GM21717 (cell line): Measurements from ENCODE around the gene CANT1.
"Not testable (repeated sequence)": the region's sequence is repeated elsewhere in the genome, so short reads cannot be mapped to it uniquely, and the experiment has no call there.

Experiments used
- ATAC-seq: cut with Tn5 transposase; IDR thresholded peaks from one replicate; pipeline ENCODE4 v1.9.1; 2021; ENCODE audit warnings: mild to moderate bottlenecking, moderate library complexity; ENCODE audit not compliant: unreplicated experiment

CANT1 gene

DNA sequence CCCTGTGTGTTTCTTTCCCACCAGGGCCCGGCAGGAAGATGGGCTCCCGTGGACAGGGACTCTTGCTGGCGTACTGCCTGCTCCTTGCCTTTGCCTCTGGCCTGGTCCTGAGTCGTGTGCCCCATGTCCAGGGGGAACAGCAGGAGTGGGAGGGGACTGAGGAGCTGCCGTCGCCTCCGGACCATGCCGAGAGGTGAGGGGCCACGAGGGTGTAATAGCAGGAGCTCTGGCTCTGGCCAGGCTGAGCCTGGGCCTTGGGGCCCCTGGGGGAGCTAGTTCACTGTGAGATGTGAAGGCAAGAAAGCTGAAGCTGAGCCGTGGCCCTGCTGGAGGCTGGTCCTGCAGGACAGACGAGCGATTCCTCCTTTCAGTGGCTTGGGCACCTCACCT is 34.4 kb upstream of the CANT1 start:
- no peak for ATAC-seq

DNA sequence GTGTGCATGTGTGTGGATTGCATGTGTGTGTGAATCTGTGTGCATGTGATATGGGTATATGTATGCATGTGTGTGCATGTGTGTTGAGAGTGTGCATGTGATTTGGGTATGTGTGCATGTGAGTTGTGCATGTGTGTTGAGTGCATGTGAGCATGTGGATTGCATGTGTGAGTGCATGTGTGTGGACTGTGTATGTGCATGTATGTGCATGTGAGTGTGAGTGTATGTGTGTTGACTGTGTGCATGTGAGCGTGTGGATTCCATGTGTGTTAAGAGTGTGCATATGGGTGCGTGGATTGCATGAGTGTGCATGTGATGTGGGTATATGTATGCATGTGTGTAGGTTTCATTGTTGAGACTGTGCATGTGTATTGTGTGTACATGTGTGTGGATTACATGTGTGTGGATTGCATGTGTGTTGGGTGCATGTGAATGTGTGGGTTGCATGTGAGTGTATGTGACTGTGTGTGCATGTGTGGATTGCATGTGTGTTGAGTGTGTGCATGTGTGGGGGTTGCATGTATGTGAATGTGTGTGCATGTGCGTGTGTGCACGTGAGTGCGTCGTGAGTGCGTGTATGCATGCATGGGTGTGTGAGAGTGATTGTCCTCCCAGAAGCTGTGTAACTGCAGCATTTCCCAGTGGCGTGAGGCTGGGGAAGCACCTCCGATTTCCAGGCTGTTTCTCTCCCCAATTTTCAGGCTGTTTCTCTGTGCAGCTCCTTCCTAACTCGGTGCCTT is 33.8 kb upstream of the CANT1 start:
- ATAC-seq: no peak

DNA sequence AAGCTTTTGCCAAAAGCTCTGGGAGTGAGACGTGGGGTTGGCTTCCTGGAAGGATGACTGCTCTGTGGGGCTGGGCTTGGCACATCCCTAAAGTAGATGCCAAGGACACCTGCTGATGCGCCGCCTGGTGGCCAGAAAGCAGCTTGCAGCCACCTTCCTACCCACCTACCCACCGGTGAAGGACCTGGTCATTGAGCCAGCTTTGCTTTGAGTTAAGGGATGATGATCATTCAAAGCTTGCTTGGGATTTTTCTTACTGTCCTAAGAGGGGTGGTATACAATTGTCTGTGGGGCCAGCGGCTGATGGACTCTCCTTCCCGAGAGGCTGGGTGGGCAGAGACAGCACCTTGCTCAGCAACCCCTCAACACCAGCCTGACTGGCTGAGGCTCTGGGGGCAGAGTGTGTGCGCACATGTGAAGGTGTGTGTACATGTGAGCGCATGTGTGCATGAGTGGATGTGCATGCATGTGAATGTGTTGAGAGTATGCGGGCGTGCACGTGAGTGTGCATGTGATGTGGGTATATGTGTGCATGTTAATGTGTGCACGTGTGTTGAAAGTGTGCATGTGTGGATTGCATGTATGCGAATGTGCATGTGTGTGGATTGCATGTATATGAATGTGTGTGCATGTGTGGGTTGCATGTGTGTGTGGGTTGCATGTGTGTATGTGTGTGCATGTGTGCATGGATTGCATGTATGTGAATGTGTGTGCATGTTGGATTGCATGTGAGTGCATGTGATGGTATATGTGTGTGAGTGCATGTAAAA is 33.0 kb upstream of the CANT1 start:
- no peak for ATAC-seq

DNA sequence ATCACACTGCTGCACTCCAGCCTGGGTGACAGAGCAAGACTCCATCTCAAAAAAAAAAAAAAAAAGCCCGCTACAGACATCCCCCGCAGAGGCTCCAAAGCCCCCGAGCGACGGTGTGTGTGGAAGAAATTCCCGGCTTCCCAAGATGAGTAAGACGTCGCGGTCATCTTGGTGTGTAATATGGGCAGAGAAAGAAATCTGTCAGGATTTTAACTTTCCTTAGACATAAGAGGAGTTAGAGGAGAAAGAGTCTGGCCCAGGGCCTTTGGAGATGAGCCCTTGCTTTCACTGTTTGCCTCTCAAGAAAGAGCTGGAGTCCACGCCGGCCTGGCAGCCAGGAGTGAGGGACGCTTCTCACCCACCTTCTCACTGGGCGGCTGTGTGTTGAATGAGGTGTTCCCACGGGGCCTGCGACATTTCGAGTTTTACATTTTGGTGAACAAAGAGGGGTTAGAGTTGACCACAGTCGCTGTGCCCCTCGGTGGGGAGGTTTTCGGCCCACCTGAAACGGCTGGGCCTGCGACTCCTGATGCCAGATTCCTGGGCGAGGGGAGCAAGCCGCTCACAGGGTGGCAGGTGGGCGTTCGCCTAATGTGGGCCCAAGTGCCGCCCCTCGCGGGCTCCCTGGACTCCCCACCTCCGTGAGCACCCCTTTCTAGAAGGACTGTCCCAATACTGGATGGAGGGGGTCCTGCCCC is 32.3 kb upstream of the CANT1 start:
- no peak for ATAC-seq

DNA sequence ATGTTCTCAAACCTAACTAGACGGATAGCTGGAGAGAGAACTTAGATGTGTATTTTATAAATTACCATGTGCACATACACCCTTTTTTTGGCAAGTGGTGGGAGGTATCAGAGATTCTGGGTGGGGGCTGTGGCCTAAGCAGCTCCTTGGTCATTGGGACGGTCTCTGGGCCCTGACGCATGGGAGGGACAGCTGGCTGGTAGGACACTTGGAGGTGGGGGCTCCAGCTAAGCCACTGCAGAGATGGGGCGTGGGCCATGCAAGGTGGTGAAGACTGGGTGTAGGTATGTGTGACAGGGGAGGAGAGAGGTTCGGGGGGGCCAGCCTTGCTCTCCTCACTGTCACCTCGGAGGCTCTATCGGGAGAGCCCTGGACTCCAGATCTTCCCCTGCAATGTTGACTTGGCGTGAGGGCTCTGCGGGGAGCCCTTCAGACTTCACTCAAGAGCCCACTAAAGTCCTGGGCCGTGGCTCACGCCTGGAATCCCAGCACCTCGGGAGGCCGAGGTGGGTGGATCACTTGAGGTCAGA is 31.5 kb upstream of the CANT1 start:
- no peak for ATAC-seq

DNA sequence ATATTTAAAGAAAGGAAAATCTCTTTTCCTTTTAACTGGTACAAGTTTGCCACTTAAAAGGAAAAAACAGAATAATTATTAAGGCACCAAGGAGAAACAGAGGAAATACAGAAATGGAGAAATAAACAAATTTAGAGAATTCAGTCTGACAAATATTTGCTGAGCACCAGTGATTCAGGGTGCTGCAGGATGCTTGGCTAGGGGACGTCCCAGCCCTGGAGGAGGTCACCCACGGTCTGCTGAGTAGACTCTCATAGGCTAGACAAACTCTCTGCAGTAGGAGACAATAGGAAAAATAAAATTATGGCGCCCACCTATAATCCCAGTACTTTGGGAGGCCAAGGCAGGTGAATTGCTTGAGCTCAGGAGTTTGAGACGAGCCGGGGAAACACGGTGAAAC is 30.3 kb upstream of the CANT1 start:
- ATAC-seq: no peak

DNA sequence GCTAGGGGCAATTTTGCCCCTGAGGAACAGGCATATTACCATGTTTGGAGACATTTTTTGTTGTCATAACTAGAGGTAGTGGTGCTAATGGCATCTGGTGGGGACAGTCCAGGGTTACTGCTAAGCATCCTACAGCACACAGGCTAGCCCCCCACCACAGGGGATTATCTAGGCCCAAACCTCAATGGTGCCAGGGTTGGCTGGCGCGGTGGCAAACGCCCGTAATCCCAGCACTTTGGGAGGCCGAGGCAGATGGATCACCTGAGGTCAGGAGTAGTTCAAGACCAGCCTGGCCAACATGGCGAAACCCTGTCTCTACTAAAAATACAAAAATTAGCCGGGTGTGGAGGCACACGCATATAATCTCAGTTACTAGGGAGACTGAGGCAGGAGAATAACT is 29.6 kb upstream of the CANT1 start:
- no peak for ATAC-seq

DNA sequence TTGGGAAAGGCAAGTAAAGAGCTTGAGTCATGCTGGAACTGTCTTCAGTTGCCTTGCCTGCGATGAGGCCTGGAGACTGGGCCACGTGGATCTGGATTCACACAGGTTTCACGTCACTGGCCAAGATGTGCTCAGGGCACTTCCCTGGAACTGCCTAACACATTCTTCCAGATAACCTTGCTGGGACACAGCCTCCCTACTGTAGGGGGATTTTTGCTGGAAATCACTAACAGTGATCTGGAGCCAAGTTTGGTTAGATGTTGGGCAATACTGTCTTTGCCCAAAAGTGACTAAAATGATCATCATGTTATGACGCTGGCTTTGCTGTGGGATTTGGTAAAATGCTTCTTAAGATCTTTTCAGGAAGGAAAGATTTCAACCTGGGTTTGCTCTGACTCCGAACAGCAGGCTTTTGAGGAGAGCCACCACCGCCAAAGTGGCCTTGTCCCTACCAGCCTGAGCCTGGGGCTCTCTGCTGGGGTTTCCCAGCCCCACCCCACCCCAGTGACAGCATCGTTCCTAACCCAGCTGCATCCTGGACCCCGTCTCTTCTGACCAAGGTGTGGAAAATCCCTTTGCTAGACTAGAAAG is 29.1 kb upstream of the CANT1 start:
- ATAC-seq: no peak

DNA sequence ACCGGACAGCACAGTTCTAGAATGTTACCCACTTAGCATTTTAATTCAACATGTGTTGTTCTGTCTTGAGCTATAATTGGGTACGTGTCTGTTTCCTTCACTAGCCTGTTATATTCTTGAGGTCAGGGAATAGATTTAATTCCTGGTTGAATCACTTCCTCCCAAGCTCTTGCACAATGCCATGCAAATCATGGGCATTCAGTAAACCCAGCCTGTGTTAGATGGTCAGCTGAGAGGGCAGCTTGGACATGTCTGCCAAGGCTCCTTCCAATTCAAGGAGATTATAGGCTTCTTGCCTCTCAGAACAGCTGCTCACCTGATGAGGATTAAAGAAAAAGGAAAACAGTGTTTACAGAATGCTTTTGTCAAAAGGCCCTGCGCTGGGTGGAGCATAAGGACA is 27.0 kb upstream of the CANT1 start:
- ATAC-seq: no peak

DNA sequence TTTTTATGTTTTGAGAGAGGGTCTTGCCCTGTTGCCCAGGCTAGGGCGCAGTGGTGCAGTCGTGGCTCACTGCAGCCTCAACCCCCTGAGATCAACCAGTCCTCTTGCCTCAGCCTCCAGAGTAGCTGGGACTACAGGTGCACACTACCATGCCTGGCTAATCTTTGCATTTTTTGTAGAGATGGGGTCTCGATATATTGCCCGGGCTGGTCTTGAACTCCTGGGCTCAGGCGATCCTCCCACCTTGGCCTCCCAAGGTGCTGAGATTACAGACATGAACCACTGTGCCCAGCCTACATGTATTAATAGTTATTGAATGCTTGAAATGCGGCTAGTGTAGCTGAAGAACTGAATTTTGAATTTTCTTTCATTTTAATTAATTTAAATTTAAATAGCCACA is 26.6 kb upstream of the CANT1 start:
- ATAC-seq: no peak

DNA sequence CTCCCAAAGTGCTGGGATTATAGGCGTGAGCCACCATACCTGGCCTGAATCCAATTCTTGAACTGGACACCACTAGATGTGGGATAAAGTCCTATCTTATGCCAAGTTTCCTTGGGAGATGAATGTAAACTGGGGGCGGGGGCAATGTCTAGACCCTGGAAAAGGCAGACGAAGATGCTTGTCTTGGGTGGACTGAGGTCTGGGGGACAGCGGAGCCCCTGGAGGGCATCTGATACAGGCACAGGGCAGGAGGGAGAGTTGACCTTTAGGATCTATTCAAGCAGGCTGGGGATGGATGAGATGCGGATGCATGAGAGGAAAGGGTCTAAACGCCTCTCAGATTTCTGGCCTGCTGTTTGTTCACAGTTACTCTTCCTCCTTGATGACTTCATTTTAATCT is 26.1 kb upstream of the CANT1 start:
- ATAC-seq: no peak

DNA sequence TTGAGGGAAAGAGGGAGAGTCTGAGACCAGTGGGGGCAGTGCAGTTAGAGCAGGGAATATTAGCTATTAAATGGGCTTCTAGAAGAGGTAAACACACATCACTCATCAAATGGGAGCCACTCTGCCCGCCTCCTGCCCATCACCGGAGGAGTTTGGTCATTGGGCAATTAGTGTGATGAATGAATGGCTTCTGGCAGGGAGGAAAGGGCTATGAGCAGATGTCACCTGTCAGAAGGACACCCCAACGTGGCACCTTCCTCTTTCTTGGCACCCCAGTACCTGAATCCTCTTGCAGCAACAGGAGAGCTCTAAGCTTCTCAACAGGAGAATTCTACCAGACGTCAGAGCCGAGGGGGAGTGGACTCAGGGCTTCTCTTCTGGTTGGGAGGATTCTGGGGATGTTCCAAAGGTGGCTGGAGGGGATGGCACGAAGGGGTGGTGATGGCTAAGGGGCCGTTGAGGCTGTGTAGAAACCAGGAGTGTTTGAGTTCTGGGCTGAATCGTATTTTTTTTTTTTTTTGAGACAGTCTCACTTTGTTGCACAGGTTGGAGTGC is 25.4 kb upstream of the CANT1 start:
- ATAC-seq: no peak

DNA sequence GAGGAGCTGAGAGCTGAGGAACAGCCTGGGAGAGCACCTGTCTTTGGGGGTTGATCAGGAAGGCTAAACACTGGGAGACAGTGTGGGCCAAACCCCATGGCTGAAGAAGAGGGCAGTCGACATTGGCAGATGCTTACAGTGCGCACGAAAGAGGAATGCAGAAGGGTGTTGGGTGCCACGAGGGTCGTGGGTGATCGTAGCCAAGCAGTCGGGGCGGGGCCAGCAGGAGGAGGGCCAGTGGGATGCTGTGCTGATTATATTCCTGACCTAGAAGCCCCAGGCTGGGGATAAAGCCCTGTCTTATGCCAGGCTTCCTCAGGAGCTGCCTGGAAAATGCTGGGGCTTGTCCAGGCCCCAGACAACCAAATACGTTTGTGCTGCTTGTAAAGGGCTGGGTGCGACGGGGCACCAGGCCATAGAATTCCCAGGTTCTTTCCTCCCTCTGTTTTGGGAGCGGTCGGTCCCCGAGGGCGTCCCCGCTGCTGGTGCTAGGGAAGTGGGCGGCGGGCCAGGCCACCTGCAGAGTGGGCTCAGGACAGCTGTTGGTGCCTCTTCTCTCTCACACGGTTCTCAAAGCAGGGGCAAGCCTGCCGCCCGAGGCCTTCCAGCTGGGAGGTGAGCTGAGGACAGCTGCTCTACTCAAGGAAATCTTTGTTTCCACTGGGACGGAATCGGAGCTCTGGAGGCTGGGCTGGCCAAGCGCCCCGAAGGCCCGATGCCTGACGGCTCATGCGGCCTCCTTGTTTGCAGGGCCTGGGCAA is 24.4 kb upstream of the CANT1 start:
- no peak for ATAC-seq

DNA sequence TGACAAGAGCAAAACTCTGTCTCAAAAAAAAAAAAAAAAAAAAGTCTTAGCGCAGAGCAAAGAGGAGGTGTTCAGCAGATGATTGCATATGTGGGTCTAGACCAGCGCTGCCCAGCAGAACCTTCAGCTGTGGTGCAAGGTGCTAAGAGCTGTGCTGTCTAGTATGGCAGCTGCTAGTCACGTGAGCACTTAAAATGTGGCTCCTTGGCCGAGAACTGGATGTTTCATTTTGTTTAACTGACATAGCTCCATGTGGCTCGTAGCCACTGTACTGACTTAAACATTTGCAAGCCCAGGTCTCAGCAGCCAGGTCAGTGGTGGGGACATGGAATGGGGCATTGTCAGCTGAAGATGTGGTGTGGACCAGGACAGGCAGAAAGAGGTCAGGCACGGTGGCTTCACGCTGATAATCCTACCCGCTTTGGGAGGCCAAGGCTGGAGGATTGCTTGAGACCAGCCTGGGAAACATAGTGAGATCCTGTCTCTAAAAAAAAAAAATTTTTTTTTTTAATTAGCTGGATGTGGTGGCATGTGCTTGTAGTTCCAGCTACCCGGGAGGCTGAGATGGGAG is 23.6 kb upstream of the CANT1 start:
- ATAC-seq: no peak

DNA sequence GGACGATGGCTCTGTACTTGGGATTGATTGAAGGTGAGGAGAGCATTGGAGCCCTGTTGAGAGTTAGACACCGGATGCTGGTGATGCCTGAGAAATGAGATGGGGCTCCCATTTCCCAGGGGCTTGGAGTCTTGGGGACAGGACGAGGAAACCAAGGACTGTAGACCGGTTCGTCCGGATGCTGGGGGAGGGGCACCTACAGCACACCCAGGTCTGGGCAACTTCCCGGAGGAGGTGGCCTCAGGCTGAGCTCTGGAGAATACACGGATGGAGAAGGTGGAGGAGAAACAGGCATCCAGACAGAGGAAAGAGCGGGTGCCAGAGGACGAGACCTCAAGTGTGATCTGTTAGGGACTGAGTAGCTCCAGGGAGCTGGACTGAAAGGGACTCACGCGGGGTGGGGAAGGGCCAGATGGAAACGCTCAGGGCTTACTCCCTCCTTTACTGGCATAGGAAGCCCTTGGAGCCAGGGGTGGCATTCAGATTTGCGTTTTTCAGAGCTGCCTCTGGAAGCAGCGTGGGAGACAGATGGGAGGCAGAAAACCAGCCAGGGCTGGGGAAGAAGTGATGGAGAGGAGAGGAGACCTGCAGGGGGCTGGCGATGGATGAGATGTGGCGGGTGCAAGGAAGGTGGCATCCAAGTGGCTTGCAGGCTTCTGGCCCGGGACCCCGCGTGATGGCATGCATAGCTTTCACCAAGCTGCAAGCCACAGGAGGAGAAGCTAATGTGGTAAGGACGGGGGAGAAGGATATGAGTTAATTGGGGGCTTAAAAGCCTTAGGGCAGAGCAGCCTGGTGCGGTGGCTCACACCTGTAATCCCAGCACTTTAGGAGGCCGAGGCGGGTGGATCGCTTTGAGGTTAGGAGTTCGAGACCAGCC is 22.7 kb upstream of the CANT1 start:
- ATAC-seq: no peak

DNA sequence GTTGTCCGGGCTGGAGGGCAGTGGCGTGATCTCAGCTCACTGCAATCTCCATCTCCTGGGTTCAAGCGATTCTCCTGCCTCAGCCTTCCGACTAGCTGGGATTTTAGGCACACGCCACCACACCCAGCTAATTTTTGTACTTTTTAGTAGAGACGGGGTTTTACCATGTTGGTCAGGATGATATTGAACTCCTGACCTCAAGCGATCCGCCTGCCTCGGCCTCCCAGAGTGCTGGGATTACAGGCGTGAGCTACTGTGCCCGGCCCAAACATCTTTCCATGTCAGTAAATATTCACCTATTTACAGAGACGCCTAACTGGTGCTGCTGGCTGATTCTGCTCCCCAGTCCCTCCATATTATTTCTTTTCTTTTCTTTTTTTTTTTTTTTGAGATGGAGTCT is 21.1 kb upstream of the CANT1 start:
- ATAC-seq: not testable (repeated sequence)

DNA sequence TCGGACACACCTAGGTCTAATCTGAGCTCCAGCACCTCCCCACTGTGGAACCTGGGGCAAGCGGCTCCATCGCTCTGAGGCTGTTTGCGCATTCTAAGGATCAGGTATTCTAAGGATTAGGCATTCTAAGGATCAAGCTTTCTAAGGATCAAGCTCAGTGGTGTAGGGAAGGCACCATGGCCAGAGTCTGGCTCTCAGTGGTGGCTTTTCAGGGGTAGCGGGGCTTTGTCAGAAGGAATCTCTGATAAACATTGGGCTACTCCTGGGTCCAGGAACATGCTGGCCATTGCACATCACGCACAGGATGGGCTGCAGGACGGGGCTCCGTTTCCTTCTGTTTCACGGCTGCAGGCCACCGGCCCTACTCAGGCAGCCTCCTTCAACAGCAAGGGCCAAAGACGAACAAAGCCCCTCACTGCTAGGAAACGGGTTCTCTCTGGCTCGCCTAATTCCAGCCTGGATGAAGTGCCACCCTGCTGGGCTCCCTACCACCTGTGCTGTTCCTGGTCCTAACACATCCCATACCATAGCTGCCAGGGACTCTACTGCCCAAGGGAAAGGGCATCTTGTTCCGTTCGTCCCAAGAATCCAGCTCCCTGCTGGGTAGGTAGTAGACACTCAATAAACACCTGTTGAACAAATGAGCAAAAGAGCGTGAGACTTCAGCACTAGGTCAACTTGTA is 19.9 kb upstream of the CANT1 start:
- ATAC-seq: no peak

DNA sequence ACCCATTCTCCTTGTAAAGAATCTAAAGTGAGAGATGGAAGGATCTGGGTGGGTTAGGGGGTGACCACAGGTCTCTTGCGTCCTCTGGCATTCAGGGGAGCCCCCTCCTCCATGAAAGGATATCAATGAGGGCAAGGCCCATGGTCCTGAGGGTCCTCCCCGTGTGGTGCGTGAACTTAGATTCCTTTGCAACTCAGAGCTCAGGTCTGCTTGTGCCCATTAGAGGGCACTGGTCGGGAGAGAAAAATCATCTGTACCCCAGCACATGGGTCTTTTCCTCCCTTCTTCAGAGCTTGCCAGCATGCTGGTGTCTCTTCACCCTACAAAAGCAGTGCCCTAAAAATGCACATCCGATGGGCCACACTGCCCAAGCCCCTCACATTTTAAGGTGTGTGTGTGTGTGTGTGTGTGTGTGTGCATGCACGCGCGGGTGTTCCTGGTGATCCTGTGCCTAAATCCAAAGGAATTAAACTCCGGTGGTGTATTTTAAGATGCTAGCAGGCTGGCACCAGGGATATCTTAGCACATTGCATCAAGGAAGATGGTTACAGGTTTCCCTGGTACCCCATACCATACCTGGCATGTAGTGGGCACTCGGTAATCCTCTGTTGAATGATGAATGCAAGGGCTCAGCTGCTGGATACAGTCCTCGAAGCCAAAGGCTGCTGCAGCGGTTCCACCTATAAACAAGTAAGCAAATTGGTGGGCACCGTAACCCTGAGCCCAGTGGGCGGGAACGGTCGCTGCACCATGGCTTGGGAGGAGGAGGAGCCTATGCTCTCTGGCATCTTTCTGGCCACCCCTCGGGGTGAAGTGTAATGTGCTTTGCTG is 19.1 kb upstream of the CANT1 start:
- no peak for ATAC-seq
